ENCODE results near the gene MGP.

MGP gene

DNA sequence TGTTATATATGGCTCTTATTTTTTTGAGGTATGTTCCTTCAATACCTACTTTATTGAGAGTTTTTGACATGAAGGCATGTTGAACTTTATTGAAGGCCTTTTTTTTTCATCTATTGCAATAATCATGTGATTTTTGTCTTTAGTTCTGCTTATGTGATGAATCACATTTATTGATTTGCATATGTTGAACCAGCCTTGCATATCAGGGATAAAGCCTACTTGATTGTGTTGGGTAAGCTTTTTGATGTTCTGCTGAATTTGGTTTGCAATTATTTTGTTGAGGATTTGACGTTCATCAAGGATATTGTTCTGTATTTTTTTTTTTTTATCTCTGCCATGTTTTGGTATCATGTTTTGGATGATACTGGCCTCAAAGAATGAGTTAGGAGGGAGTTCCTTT lies 27.1 kb downstream of the MGP start:
- no peak for DNase-seq (ENCODE audit: low read depth)

DNA sequence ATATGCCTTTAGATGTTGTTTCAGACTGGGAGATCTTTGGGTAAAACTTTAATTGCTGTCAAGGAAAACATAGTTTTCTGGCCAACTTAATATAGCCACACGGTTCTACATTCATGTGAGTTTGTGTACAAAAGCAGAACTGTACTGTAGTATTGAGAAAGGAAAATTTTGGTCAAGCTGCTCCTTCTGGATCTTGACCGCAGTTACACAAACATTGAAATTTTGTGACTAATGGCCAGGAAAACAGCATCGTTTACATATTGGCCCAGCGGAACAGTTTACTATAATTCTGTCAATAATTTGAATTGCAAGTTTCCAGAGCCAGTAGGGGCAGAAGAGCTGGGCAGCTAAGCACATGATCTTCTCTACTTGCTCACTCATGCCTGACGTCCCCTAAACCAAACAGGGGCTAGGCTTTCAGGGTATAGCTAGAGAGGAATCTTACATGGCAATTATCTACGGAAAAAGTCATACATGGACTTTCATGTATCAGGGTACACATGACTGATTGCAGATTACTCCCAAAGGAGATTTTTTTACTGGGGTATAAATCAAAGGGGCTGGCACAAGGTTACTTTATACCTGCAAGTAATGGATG lies 31.0 kb downstream of the MGP start:
- peak; percentile 44 for DNase-seq (ENCODE audit: low read depth)

DNA sequence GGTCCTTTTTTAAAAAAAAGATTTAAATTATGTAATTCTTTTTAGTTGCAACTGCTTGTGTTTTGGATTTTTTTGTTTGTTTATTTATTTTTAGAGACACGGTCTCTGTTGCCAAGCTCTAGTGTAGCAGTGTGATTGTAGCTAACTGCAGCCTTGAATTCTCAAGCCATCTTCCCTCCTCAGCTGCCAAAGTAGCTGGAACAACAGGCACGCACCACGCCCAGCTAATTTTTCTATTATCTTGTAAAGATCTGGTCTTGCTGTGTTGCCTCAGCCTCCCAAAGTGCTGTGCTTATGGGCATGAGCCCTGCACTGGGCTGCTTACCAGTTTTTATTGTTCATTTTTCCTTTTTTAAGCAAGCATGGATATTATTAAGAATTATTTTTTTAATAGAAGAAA lies 31.7 kb downstream of the MGP start:
- DNase-seq (ENCODE audit: low read depth), result no peak

DNA sequence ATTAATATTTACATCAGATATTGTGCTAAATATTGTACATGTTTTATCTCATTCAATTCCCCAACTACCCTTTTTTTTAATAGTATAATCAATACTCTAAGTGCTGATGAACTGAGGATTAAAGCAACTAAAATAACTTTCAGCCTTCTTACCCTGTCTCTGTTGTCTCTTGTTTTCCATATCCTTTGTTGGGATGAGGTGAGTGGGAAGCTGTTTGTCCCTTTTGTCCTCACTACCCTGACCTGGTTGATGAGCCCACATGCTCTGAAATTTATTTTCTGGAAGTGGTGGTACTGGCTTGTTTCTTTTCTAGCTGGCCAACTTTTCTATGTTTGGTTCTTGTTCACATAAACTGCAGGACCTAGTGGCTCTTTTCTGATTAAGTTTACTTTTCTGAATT lies 32.8 kb downstream of the MGP start:
- no peak for DNase-seq (ENCODE audit: low read depth)

DNA sequence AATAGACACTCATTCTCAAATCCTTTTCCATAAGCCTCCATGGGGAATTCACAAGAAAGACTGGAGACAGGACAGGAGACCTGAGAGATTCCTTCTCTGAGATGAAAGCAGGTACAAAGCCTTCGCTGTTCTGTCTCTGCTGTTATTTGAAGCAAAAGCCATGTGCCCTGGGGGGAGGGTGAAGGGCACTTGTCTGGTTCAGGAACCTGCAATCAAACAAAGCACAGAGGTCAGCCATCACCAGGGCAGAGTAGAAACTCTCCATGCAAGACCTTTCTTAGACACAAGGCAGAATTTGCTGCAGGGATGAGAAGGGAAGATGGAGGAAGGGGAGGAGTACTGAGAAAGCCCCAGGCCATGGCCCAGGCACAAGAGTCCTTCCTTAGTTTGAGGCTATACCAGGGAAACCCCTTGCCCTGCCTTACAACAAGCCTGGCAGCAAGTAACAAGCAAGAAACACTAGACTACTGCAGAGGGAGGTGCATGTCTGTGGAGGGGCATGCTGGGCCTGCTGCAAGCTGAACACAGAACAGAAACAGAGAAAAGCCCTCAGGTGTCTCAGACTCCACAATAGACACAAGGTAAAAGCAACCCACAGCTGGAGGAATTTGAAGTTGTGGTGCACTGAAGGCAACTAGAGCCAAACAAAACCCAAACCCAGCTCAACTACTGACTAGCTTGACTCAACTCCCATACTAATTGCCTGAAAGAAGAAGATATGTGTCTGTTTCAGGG lies 34.6 kb downstream of the MGP start:
- DNase-seq (ENCODE audit: low read depth), result no peak

DNA sequence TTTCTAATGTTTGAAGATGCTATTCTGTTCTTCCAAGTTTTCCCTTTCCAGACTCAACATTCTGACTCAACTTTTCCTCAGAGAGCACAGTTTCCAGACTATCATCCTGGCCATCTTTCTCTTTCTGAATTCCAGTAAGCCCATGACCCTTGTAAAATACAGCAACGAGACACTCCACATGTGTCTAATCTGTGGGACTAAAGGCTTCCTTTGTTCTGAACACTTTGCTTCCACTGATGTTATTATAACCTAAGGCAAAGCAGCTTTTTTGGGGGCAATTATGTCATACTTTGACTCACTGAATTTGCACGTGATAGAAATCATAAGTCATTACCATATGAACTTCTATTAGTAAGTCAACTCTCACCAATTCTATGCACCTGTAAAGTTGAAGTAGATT lies 36.0 kb downstream of the MGP start:
- peak; percentile 39 for DNase-seq (ENCODE audit: low read depth)

DNA sequence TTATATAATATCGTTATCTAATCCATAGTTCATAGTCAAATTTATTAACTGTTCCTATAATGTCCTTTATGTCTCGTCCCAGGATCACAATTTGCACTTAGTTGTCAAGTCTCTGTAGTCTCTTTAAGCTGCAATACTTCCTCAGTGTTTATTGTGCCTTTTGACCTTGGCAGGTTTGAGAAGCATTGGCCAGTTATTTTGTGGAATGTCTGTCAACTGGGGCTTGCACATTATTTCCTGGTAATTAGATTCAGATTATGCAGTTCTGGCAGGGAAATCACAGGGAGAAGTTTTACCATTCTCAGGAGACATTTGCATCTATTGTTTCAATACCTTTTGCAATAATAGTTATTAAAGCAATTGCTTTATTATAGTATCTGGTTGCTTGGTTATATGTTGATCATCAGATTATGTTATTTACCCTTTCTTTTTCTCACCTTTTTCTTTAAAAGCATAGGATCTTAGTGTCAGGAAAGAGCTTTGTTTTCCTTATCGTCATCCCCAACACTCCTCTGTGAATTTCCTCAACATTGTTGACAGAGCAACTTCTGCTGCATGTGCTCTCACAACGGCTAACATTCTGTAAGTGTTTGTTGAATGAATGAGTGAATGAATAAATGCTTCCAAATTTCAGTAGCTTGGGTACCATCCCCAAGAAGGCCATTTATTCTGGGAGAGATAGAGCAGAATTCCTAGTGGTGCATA lies 38.6 kb downstream of the MGP start:
- no peak for DNase-seq (ENCODE audit: low read depth)

DNA sequence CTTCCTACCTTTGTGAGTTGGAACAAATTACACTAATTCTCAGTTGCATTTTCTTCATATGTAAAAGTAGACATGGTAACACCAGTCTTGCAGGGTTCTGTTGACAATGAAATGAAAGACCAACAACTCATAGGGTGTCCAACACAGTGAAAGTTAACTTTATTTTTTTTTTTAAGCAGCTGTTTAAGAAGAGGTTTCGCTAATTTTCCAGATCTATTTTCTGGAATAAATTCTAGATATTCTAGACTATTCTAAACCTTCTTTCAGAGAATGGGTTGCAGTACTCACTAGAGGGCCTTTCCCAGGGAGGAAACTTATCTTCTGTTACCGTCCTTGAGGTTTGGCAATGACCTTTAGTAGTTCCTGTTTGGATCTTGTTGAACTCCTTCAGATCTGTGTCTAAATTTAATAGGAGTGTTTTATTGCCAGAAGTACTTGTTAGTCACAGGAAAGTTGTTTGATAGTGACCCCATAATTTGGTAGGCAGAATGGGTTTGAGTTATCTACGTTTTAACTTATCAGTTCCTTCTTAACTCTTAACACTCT lies 39.5 kb downstream of the MGP start:
- DNase-seq (ENCODE audit: low read depth), result no peak

DNA sequence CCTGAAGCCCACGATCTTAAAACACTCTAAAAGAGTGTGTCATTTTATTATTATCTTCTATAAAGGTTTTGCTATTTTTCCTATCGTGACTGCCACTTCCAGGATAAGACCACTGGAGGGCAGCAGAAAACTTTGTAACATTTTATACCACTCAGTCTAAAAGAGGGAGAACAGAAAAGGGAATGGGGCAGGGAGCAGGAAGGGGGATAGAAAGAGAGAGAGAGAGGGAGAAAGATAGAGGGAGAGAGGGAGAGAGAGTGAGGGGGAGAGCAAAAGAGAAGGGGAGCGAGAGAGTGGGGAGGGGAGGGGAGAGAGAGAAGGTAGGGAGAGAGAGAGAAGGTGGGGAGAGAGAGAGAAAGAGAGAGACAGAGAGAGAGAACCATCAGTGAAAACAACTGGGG lies 40.3 kb downstream of the MGP start:
- peak; percentile 75 for DNase-seq (ENCODE audit: low read depth)

DNA sequence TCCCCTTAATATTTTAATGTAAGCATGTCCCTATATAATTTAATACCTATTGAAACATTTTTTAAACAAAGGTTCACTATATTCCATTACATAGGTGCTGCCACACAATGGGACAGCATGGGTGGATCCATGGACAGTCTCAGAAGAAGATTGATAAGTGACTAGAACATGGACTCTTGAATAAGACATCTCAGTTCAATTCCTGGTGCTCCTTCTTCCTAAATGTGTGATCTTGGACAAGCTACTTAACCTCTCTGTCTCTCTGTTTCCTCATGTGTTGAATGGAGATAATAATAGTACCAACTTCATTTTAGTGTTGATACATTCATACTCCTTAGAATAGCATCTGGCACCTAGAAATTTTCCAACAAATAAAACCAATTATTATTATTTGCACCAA lies 41.3 kb downstream of the MGP start:
- no peak for DNase-seq (ENCODE audit: low read depth)

DNA sequence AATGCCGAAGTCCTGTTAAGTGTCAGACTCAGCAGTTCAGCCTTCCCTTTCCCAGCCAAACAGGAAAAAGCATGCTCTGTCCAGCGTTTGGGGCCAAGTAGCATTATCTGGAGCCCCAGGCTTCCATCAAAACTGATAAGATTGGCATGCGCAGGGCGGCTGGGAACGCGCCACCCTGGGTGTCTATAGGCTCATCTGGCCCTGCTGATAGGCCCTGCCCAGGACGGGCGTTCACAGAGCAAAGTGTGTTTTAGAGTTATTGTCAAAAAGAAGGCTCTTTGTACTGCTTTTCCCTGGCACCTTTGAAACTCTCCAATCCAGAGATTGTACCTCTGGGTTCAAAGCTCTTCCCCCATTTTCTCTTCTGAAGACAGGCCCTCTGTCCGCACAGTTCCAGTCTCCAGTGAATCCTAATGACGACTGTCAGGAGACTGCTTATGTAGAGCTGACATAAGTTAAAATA lies 42.2 kb downstream of the MGP start, which contains the start of gene ART4:
Gene ART4, minus strand, starts transcription at position 102 of the 463 bp plus-strand sequence. CDS start 413 bp downstream, outside the sequence.
- DNase-seq (ENCODE audit: low read depth), result no peak

DNA sequence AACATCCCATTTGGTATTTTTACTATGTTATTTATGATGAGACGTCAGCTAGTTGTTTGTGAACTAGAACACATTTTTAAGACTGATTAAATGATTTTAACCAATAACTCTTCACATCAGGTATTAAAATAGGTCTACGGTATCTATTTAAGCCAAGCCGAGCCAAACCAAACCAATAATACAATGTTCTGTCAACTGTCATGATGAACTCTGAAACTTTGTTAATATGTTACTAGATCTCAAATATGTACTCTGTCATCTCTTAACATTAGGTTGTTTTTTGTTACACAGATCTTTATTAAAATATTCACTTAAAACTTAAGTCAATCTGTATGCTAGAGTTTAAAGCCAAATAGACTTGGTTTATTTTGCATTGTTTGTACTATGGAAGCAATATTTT lies 43.3 kb downstream of the MGP start:
- DNase-seq (ENCODE audit: low read depth), result no peak

DNA sequence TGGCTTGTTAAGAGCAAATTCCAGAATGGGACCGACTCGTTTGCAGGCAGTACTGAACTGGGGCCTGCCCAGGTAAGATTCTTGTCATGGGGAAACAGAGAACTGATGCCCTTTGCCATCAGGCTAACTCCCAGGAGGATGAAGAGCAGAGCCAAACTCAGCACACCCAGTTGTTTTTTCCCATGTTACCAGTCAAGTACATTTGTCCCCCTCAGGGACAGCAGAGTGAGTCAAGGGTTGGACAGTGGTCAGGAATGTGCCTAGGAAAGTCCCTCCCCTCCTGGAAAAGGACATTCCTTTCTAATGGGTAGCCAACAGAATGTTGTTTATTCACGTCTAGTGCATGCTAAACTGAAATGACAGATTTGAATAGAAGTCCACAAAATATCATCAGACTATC lies 43.9 kb downstream of the MGP start:
- peak; percentile 84 for DNase-seq (ENCODE audit: low read depth)

DNA sequence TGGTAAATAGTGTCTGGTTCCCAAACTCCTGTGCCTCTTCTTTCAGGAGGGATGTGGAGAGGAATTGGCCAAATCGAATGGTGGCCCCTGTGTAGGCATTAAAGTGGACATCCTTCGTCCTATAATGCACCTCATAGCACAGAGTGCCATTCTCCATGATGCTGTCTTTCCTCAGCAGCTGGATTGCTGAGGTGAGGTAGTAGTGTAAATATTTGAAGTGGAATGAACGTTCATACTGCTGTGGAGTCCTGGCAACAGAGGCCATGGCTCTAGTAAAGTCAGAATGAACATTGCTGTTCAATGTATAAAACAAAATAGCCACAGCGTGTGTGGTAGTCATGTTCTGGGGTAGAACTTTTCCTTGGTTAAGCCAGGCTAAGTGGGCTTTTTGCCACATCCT lies 45.0 kb downstream of the MGP start:
- DNase-seq (ENCODE audit: low read depth), result no peak

DNA sequence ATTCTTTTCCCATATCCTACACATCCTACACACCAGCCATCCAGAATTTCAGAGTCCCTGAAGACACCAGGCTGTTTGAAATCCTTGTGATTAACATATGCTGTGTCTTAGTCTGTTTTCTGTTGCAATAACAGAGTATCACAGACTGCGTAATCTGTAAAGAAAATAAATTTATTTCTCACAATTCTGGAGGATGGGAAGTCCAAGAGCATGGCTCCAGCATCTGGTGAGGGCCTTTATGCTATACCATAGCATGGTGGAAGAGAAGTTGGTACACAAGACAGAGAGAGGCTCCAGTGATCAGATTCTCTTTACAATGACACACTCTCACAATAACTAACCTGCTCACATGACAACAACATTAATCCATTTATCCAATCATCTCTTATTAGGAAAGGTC lies 46.4 kb downstream of the MGP start:
- DNase-seq (ENCODE audit: low read depth), result no peak

DNA sequence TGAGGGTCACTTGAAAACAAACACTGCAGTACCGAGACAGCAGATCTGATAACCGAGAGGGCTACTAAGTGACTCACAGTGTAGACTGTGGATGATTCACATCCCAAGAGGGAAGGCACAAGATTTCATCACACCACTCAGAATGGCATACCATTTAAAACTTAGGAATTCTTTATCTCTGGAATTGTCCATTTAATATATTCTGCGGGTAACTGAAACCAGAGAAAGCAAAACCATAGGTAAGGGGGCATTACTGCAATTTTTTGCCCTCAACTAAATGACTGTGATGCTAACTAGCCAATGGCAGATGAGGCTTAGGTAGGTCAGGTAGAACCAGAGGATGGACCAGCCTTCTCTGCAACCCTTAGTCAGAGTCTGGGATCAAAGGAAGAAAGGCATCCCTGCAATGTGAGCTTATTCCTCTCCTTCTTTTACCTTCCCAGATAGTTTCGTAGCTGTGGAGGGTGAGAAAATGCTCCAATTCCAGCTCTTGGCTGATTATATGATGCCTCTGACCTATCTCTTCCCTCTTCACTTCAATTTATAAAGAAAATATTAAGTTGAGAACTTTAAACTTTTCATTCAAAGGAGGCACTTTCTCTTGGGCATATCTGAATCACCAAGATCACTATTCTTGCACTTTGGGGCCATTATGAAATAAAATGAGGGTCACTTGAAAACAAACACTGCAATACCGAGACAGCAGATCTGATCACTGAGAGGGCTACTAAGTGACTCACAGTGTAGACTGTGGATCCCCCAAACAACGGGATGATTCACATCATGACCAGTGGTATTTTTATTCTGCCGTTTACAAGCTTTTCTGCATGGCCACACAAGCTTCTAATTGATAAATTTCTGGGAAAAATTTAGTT lies 49.1 kb downstream of the MGP start:
- peak; percentile 91 for DNase-seq (ENCODE audit: low read depth)

DNA sequence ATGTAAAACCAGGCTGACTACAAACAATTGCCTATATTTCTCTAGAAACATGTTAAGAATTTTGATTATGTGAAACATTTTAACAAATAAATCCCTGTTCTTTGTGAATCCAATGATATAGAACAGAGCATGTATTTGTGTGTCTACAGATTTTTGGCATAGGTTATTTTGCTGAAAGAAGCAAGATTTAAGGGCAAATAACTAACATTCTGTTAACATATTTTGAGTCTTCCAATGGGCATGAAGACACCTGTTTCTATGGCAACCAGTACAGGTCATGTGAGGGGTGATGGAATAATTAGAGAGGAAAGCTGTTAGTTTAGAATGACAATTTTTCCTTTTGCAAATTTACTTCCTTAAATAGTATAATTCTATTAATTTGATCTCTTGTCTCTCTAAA lies 51.1 kb downstream of the MGP start:
- no peak for DNase-seq (ENCODE audit: low read depth)

DNA sequence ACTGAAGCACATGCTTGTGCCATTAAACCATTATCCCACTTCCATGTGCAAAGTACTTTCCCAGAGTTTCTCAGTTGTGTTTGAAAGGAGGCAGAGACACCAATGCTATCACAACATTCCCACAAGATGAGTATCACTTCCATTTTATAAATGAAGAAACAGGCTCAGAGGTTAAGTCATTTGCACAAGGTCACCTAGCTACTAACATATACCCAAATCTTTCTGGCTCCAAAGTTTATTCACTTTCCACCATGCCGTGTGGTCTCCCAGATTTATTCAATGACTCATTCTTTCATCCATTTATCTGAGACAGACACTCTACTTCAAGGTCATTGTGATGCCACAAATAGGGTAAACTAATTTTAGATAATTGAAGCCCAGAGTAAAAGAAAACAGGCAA lies 51.7 kb downstream of the MGP start:
- peak; percentile 41 for DNase-seq (ENCODE audit: low read depth)

DNA sequence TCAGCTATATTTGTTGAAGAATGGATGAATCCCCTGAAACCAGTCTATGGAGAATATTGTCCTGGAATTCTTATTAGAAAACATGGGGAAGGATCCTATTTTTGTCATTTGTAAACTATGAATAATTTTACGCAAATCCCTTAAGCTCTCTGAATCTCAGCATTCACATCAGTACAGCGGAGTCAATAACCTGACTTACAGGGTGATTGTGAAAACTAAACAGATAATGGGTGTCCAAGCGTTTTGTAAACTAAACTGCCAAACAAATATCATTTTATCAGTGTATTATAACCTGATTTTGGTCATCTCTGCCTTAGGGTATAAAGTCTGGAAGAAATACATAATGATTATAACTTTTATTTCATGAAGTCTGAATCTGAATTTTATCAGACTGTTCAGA lies 52.3 kb downstream of the MGP start:
- DNase-seq (ENCODE audit: low read depth), result no peak
